HG02943 (cell line): Measurements from ENCODE around the gene WDR47.
"Not testable (repeated sequence)": the region's sequence is repeated elsewhere in the genome, so short reads cannot be mapped to it uniquely, and the experiment has no call there.

Experiments
- ATAC-seq: cut with Tn5 transposase; IDR thresholded peaks from one replicate; pipeline ENCODE4 v1.9.1; 2021; ENCODE audit warnings: mild to moderate bottlenecking, low read depth, moderate library complexity; ENCODE audit not compliant: unreplicated experiment

The WDR47 gene

GRCh38 chr1:108969346-108969745 lies 72.6 kb downstream of the WDR47 start:
- no peak for ATAC-seq

- ATAC-seq = peak; percentile 90
These were observed 78.7 kb downstream of the WDR47 start, which contains the start of gene CLCC1 for GRCh38 chr1:108963052-108963686. Gene CLCC1, minus strand, starts transcription at chr1:108963484. Its CDS starts 13,047 bp downstream, at chr1:108950437.

DNA sequence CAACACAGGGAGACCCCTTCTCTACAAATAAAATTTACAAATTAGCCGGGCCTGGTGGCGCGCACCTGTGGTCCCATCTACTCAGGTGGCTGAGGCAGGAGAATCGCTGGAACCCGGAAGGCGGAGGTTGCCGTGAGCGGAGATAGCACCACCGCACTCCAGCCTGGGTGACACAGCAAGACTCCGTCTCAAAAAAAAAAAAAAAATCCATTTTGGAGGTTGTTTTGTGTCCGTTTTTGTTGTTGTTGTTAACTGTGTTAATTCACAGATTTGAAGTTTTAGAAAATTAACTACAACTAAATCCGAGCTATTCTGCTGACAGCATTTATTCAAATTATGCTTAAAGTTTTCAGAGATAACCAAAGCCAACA lies 79.2 kb downstream of the WDR47 start:
- ATAC-seq = no peak

DNA sequence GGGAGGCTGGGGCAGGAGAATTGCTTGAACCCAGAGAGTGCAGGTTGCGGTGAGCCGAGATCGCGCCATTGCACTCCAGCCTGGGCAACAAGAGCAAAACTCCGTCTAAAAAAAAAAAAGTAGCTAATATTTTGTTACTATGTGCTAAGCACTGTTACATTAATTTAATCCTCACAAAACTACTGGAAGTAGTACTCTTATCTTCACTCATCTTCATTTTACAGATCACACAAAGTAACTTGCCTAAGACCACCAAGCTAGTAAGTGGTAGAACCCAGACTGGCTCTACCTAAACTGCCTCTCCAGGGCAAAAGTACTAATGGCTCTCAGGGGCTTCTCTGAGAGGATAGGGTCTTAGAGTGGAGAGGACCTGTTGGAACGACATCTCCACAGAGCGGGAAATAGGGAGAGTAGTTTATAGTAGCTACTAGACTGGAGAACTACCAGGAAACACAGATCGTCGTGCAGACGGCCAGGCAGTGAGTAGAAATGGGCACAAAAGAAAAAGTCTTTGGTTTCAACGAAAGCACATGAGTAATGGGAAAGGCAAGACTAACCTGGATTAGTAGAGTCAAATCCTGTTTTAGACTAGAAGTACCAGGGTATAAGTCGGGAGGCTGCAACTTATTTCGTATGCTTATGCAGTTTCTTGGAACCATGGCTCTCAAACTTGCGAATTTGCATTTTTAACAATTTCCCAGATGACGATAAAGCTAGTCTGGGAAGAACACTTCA lies 80.0 kb downstream of the WDR47 start:
- ATAC-seq = no peak

DNA sequence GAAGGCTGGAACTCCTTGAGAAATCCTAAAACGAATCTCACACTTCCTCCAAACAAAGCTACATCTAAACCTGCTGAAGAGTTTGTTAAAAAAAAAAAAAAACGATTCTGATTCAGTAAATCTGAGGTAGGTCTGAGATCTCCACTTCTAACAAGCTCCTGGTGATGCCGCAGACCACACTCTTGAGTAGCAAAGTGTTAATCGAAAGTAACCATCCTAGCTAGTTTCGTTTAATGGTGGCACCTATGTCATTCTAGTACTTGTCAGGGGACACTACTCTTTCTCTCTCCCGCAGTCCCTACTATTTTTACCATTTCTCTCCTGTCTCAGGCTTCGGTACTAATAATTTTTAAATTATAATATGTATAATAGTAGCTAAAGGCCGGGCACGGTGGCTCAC lies 80.7 kb downstream of the WDR47 start:
- no peak for ATAC-seq

GRCh38 chr1:108960719-108961118 lies 81.2 kb downstream of the WDR47 start:
- ATAC-seq = no peak

DNA sequence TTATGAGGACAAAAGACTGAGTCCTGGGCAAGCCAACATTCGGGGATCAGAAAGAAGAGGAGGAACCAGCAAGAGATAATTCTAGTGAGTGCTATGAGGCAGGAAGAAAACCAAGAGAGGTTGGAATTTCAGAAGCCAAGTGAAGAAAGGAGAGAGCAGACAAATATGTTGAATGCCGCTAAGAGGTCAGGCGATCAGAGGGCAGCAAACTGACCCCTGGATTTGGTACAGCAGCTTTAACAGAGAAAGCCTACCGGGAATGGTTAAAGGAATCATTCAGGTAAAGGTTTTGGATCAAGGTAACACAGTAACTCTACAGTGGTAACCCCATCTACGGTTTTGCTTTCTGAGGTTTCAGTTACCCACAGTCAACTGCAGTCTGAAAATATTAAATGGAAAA lies 84.0 kb downstream of the WDR47 start:
- no peak for ATAC-seq

DNA sequence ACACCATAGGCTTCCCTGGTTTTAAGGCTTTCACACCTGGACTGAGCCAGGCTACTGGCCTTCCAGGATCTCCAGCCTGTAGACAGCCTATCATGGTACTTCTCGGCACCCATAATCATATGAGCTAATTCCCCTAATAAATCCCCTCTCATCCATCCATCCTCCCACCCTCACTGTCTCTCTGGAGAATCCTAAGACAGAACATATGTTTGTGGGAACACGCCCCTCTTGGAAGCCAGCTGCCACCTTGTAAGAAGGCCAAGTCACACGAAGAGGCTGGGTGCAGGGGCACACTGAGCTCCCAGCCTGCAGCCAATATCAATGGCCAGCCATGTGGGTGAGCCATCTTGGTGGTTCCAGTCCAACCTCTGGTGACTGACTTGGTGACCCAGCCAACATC lies 86.0 kb downstream of the WDR47 start:
- ATAC-seq = no peak

DNA sequence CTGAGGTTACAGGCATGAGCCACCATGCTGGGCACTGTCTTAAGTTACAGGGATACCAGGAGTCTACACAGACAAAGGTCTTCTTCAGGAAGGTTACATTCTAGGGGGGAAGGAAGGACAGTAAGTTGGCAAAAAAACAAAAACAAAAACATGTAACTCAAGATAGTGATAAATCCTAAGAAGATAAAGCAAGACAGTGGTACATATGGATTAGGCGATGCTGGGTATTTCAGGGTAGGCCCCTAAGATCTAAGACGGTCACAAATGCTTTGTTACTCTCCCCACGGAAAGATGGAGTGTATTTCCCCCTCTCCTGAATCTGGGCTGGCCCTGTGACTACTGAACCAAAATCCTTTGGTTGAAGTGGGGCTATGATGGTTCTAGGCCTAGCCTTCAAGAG lies 86.8 kb downstream of the WDR47 start:
- no peak for ATAC-seq

- no peak for ATAC-seq
These were observed 88.5 kb downstream of the WDR47 start for GRCh38 chr1:108953452-108953851.

DNA sequence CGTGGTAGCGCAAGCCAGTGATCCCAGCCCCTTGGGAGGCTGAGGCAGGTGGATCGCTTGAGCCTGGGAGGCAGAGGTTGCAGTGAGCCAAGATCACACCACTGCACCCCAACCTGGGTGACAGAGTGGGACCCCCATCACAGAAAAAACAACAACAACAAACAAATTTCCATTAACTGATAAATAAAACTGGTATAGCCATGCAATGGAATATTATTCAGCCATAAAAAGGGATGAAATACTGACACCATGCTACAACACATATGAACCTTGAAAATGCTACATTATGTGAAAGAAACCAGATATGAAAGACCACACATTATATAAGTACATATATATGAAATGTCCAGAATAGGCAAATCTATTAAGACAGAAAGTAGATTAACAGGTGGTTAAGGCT lies 90.7 kb downstream of the WDR47 start:
- no peak for ATAC-seq

DNA sequence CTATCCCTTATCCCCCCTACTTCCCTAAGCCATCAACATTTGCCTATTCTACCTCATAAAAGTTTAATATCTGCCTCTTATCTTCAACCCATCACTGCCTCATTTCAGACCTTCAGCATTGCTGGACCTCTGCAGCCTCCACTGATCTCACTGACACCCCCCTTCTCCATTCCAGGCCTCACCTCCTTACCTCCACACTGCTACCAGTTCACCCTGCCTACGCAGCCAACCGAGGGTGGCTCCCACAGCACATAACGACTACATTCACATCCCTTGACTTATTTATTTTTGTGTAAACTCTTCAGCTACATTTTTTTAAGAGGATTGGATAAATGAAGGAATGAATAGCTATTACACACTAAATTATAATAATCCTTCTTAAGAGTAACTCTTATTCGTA lies 92.9 kb downstream of the WDR47 start:
- ATAC-seq = no peak

GRCh38 chr1:108947871-108948525 lies 93.9 kb downstream of the WDR47 start:
- no peak for ATAC-seq

DNA sequence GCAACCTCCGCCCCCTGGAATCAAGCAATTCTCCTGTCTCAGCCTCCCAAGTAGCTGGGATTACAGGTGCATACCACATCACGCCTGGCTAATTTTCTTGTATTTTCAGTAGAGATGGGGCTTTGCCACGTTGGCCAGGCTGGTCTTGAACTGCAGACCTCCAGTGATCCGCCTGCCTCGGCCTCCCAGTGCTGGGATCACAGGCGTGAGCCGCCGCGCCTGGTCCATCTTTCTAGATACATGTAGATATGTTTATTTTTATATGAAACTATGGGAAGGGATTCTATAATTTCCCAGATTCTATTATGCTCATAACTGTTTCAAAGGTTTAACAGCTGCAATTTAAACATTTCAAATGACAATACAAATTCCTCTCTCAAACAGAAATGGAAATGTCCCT lies 105.7 kb downstream of the WDR47 start:
- ATAC-seq = no peak

DNA sequence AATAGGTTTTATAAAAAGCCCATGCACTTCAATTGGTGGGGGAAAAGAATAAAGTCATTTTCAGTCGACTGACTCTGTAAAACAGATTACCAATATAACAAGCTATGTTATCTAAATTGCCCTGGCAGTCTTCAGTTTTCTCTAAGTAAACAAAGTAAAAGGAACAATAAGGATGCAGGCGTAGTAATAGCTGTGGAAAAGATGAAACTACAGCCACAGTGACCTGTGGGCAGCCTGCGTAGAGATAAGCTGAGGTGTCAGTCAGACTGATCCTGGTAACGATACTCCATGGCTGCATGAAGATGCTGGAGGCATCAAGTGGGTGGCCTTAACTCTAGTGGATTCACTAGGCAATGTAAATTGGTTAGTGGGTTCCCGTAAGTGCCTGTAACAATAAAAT lies 108.0 kb downstream of the WDR47 start:
- ATAC-seq = no peak

DNA sequence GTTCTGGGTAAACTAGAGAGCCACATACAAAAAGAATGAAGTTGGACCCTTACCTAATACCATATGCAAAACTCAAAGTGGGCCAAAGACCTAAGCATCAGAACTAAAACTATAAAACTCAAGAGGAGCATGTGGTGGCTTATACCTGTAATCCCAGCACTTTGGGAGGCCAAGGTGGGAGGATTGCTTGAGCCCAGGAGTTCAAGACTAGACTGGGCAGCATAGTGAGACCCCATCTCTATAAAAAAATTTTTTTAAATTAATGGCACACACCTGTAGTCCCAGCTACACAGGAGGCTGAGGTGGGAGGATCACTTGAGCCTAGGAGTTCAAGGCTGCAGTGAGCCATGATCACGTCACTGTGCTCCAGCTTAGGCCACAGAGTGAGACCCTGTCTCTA lies 114.3 kb downstream of the WDR47 start:
- ATAC-seq = not testable (repeated sequence)

DNA sequence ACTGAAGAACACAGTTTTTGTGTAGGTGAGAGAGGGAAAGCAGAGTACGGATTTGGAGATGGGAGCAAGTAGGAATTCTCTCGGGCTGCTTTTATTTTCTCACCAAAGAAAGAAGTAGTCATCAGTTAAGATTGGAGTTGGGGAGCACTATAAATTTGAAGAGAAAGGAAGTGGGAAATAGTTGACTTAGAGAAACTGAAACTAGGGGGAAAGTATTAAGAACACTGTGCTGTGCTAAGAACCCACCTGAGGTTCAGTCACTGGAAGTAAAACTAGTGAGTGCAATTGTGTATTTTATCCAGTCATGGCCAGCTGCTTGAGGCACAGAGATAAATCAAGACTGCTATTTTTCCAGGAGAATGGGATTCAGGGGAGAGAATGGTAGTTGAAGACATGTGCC lies 116.0 kb downstream of the WDR47 start:
- ATAC-seq = no peak
